HL-60/S4 (cell line): Measurements from ENCODE around the gene DCC.
"Not testable (repeated sequence)": the region's sequence is repeated elsewhere in the genome, so short reads cannot be mapped to it uniquely, and the experiment has no call there.

ENCODE experiments used
- in situ Hi-C: fragments of 300-500 bp; cut with MboI; formaldehyde crosslinking; loops from 2 replicates; pipeline ENCODE4 v1.14.3; 2022; ENCODE audit warnings: low sequenced_read_pairs

Gene DCC

GRCh38 chr18:53451902-53452301, 1111.9 kb downstream of the DCC start:
- in situ Hi-C loops, result no loop called here

DNA sequence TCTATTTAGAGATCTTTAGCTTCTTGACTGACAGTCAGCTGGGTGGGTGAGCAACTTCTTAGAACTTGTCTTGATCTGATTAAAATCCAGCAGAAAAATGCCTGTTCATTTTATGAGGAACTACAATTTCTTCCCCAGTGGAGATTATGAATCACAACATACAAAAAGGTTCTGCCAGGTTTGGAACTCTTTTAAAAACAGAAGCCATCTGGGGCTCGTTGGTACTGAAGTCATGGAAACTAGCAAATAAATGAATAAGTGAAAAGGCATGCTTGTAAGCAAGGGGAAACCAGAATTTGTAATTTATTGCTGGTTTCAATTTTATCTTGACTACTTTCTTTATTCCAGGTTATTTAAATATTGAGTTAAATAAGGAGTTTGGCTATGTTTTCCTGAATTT, 1117.1 kb downstream of the DCC start:
- in situ Hi-C loops, result no loop called here

- in situ Hi-C loops, result no loop called here
Measured at GRCh38 chr18:53458268-53458667, 1118.3 kb downstream of the DCC start.

GRCh38 chr18:53458944-53459580, 1119.1 kb downstream of the DCC start:
- in situ Hi-C loops, result no loop called here

DNA sequence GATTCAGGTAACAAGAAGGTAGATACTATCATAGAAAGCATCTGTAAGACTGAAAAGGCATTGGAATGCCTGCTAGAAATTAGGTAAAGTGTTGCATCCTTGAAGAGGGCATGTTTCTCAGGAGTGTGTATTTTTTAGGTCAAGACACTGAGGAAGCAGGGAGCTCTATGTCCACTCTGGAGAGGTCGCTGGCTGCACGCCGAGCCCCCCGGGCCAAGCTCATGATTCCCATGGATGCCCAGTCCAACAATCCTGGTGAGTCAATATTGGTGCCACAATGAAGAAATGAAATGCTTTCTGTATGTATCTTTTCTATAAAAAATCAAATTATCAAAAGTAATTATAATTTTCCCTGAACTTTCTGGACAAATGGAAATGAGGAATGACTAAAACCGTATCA, 1127.8 kb downstream of the DCC start:
- in situ Hi-C loops, result no loop called here

GRCh38 chr18:53468173-53468572, 1128.2 kb downstream of the DCC start:
- in situ Hi-C loops, result not testable (repeated sequence)

GRCh38 chr18:53472546-53472945, 1132.5 kb downstream of the DCC start:
- in situ Hi-C loops, result no loop called here

DNA sequence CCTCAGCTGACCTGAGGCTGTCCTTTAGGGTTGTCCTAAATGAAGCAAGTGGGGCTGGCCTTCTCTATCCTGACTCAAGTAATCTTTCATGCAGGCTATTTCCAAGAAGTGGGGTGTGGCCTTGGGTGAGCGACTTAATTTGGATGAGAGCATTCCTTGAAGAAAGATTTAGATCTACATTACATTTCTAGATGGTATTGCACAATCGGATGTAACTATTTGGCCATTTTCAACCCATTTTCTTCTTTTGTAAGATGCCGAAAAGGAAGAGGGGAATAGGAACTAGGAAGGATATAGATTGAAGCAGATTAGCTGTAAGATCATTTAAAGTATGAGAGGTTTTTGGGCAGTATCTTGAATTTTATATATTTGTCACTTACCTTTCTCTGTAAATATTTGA, 1138.2 kb downstream of the DCC start:
- in situ Hi-C loops, result no loop called here

DNA sequence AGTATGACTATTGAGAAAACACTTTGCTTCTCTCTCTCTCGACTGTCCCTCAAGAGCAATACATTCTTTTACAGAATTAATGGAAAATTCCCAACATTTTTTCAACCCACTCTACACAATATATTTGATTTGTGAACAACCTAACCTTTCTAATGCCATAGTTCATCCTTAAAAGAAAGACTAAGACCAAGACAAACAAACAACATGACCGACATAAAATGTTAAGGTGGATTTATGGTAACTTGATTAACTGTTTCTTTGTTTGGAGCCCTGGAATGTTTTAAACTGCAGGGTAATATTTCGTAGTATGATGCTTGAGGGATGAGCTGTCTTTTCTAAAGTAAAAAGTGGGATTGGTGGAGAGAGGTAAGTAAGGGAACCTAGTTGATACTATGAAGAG, 1146.3 kb downstream of the DCC start:
- in situ Hi-C loops, result no loop called here

- in situ Hi-C loops, result no loop called here
Measured at GRCh38 chr18:53489266-53489665, 1149.3 kb downstream of the DCC start.

- in situ Hi-C loops, result no loop called here
Measured at GRCh38 chr18:53490019-53490418, 1150.0 kb downstream of the DCC start.

DNA sequence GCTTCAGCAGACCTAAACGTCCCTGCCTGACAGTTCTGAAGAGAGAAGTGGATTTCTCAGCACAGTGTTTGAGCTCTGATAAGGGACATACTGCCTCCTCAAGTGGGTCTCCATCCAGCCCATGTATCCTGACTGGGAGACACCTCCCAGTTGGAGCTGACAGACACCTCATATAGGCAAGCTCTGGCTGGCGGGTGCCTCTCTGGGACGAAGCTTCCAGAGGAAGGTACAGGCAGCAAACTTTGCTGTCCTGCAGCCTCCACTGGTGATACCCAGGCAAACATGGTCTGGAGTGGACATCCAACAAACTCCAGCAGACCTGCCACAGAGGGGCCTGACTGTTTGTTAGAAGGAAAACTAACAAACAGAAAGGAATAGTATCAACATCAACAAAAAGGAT, 1156.0 kb downstream of the DCC start:
- in situ Hi-C loops, result no loop called here

DNA sequence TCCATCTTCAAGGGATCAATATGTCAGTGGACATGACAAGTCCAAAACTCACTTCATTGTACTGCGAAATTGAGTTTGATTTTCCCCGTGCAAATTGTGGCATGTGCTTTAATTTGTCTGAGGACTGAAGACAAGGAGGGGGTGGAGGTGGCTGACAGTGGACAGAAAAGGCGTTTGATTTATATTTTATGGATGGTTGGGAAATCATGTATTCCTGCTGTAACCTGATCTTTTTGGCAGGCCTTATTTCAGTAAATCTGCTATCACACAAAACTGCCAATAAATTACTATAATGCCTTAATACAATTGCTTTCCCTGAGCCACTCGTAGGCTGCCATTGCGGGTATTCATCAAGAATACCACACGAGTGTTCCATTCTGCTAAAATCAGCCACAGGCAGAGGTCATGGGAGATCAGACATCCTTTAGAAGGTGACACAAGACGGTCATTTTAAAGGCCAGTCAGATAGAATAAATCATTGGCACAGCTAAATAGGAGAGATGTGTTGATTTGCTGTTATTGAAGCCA, 1164.0 kb downstream of the DCC start:
- in situ Hi-C loops, result no loop called here

DNA sequence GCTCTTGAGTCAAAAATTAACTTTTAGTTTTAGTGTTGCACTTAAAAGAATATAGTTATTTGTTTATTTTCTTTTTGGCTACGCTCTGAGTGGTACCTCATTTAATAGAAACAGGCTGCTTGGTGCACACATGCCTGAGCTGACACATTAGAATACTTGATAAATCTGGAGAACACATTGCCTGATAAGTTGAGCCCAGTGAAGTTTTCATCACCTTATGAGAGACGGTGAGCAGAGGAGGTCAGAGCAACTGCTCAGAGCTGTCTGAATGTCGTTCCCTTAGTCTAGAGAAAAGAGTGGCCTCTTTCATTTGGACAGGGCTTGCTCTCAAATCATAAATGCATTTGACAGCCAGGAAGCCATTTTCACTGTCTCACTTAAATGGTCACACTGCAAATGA, 1168.5 kb downstream of the DCC start:
- in situ Hi-C loops, result no loop called here

GRCh38 chr18:53509886-53510285, 1169.9 kb downstream of the DCC start:
- in situ Hi-C loops, result no loop called here

- in situ Hi-C loops, result not testable (repeated sequence)
Measured at GRCh38 chr18:53511725-53512124, 1171.7 kb downstream of the DCC start.

DNA sequence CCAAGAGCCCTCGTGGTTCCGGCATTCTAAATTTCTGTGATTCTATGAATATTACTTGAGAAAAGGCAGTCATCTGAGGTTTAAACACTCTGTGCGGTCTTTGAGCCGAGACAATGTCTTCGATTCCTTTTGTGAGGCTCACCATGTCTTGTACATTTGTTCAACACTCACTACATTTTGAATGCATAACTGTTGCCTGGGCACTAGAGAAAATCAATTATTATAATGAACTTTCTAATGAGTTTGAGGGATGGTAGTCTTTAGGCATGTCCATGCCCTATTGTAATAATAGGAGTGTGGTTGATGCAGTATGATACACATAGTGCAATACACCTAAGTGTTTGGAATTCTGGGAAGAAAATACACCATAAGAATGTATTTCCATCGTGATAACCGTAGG, 1181.1 kb downstream of the DCC start:
- in situ Hi-C loops, result no loop called here

- in situ Hi-C loops, result no loop called here
Measured at GRCh38 chr18:53526101-53526870, 1186.3 kb downstream of the DCC start.

- in situ Hi-C loops, result no loop called here
Measured at GRCh38 chr18:53527365-53527764, 1187.4 kb downstream of the DCC start.

DNA sequence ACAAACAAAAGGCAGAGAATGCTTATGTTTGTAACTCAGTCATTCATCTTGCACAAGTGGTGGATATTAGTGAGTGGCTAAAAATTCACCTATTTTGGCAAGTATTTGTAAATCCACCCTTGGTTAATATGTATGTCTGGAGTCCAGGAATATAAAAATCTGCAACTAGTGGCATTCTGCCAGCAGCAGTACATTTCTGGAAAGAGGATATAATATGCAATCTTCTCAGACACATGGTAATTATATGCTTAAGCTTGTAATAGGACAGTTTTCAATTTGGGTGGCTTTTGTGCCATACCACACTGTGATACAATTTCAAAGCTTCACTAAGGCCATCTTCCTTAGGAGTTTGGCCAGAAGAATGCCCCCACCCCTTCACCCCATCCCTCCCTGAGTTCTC, 1191.2 kb downstream of the DCC start:
- in situ Hi-C loops, result no loop called here

- in situ Hi-C loops, result no loop called here
Measured at GRCh38 chr18:53531896-53532295, 1191.9 kb downstream of the DCC start.

- in situ Hi-C loops, result no loop called here
Measured at GRCh38 chr18:53534203-53534602, 1194.2 kb downstream of the DCC start.
